H1 (cell line): ENCODE data around the gene IVNS1ABP. TPM values are rescaled to one million over a fixed set of nuclear protein-coding genes. Genes with fewer than 3 reads are reported as not detected.

Experiments used
- CTCF ChIA-PET: fragments of 300-600 bp; sonication (Branson Sonifier 250); formaldehyde crosslinking; loops from one replicate; lab custom pipeline; 2021; ENCODE audit not compliant: partially characterized antibody; lab: Charles Lee
- POLR2A ChIA-PET: fragments of 300-600 bp; sonication (Branson Sonifier 250); formaldehyde crosslinking; loops from one replicate; lab custom pipeline; 2021; ENCODE audit warnings: inconsistent platforms; ENCODE audit not compliant: partially characterized antibody; lab: Charles Lee
- DNase-seq, 2 experiments: peaks; one replicate each; pipeline versions ENCODE4 v3.0.0 to v3.0.0-alpha.2; 2010 to 2022; ENCODE audit warnings: low spot score in 2 of 2, low read depth in 1 of 2, mixed read lengths in 1 of 2
- FAIRE-seq: peaks from 2 replicates; lab custom pipeline; 2011; peaks lifted over from hg19 to GRCh38; lab: Jason Lieb, UNC
- H2AFZ ChIP-seq: 2 replicates; pipeline ENCODE4 v1.8.1; 2012; ENCODE audit warnings: low read length, inconsistent platforms
- H2AK5ac ChIP-seq: 2 replicates; pipeline ENCODE4 v1.6.1; 2013; ENCODE audit warnings: low read depth, low read length
- H2BK120ac ChIP-seq: replicated peaks from 2 replicates; pipeline ENCODE3; 2013; ENCODE audit warnings: low read depth, low read length, inconsistent platforms
- H2BK12ac ChIP-seq: 2 replicates; pipeline ENCODE4 v1.6.1; 2013; ENCODE audit warnings: low read depth, low read length
- H2BK15ac ChIP-seq: 2 replicates; pipeline ENCODE4 v1.6.1; 2013; ENCODE audit warnings: low read length
- H2BK20ac ChIP-seq: 2 replicates; pipeline ENCODE4 v1.6.1; 2013; ENCODE audit warnings: low read length
- H2BK5ac ChIP-seq: 2 replicates; pipeline ENCODE4 v1.6.1; 2013; ENCODE audit warnings: low read depth, low read length
- H3K14ac ChIP-seq: 2 replicates; pipeline ENCODE4 v1.6.1; 2013; ENCODE audit warnings: inconsistent platforms; ENCODE audit not compliant: insufficient read length
- H3K18ac ChIP-seq: 2 replicates; pipeline ENCODE4 v1.6.1; 2013; ENCODE audit warnings: low read length; ENCODE audit errors: extremely low read depth
- H3K23ac ChIP-seq: 2 replicates; pipeline ENCODE4 v1.6.1; 2013; ENCODE audit warnings: inconsistent platforms; ENCODE audit not compliant: insufficient read length
- H3K23me2 ChIP-seq: 2 replicates; pipeline ENCODE4 v1.6.1; 2013; ENCODE audit warnings: low read depth, low read length
- H3K27ac ChIP-seq: 2 replicates; pipeline ENCODE4 v1.6.1; 2011; ENCODE audit warnings: low read depth, low read length, inconsistent platforms
- H3K27me3 ChIP-seq, 4 experiments: replicated peaks in 1 of 4; 1 replicate in 1 of 4; 2 replicates in 3 of 4; pipeline versions ENCODE4 v1.6.1 to v1.8.1; 2011 to 2013; ENCODE audit warnings: low read length in 3 of 4, mild to moderate bottlenecking in 3 of 4, inconsistent platforms in 2 of 4, mixed read lengths in 2 of 4, moderate library complexity in 1 of 4; ENCODE audit not compliant: control insufficient read depth in 3 of 4, insufficient read depth in 3 of 4; ENCODE audit errors: extremely low read depth in 1 of 4
- H3K36me3 ChIP-seq, 4 experiments: 2 replicates each; pipeline versions ENCODE4 v1.6.1 to v1.8.1; 2011 to 2013; ENCODE audit warnings: mild to moderate bottlenecking in 4 of 4, low read length in 3 of 4, moderate library complexity in 2 of 4, control low read depth in 1 of 4, inconsistent platforms in 1 of 4; ENCODE audit not compliant: insufficient read depth in 4 of 4, control insufficient read depth in 2 of 4
- H3K4ac ChIP-seq: replicated peaks from 2 replicates; pipeline ENCODE3; 2013; ENCODE audit warnings: low read length, low read depth, mixed read lengths, inconsistent platforms; ENCODE audit not compliant: insufficient read length
- H3K4me1 ChIP-seq, 4 experiments: replicated peaks in 1 of 4; 1 replicate in 1 of 4; 2 replicates in 3 of 4; pipeline versions ENCODE4 v1.6.1 to v1.8.1; 2011 to 2013; ENCODE audit warnings: low read length in 3 of 4, inconsistent platforms in 2 of 4, mixed read lengths in 1 of 4; ENCODE audit not compliant: insufficient read depth in 4 of 4, control insufficient read depth in 3 of 4
- H3K4me2 ChIP-seq, 2 experiments: 2 replicates each; pipeline versions ENCODE4 v1.6.1 to v1.8.1; 2011 to 2013; ENCODE audit warnings: low read depth in 2 of 2, low read length in 2 of 2, control low read depth in 1 of 2, inconsistent platforms in 1 of 2, mild to moderate bottlenecking in 1 of 2; ENCODE audit not compliant: insufficient read depth in 1 of 2
- H3K4me3 ChIP-seq, 4 experiments: fragments of 200-600, 300-600 bp in 1 of 4; sonication (generic), shearing (Covaris generic), sonication (Bioruptor Twin) in 1 of 4; 2 replicates each; pipeline versions ENCODE4 v1.5.1 to v1.8.1; 2011 to 2016; ENCODE audit warnings: low read length in 4 of 4, low read depth in 3 of 4, control low read depth in 2 of 4, inconsistent platforms in 2 of 4, mild to moderate bottlenecking in 2 of 4, mixed read lengths in 1 of 4, moderate library complexity in 1 of 4; ENCODE audit not compliant: insufficient read depth in 2 of 4; ENCODE audit errors: extremely low read depth in 1 of 4
- H3K56ac ChIP-seq: replicated peaks from 2 replicates; pipeline ENCODE3; 2013; ENCODE audit warnings: low read depth, mild to moderate bottlenecking, mixed read lengths, low read length, inconsistent platforms; ENCODE audit not compliant: insufficient read length
- H3K79me1 ChIP-seq: 2 replicates; pipeline ENCODE4 v1.6.1; 2013; ENCODE audit warnings: low read depth, low read length, control low read depth
- H3K79me2 ChIP-seq, 2 experiments: 2 replicates each; pipeline versions ENCODE4 v1.6.1 to v1.8.1; 2012 to 2013; ENCODE audit warnings: low read length in 2 of 2, mild to moderate bottlenecking in 2 of 2, inconsistent platforms in 1 of 2; ENCODE audit not compliant: insufficient read depth in 2 of 2, control insufficient read depth in 1 of 2
- H3K9ac ChIP-seq, 4 experiments: replicated peaks in 1 of 4; 1 replicate in 1 of 4; 2 replicates in 3 of 4; pipeline versions ENCODE4 v1.6.1 to v1.8.1; 2011 to 2013; ENCODE audit warnings: low read depth in 3 of 4, low read length in 3 of 4, control low read depth in 2 of 4, mild to moderate bottlenecking in 2 of 4, moderate library complexity in 2 of 4, inconsistent platforms in 1 of 4; ENCODE audit errors: extremely low read depth in 1 of 4
- H3K9me3 ChIP-seq, 2 experiments: 2 replicates each; pipeline versions ENCODE4 v1.6.1 to v1.8.1; 2012 to 2013; ENCODE audit warnings: mild to moderate bottlenecking in 2 of 2, moderate library complexity in 2 of 2, control low read depth in 1 of 2, inconsistent platforms in 1 of 2, low read depth in 1 of 2, low read length in 1 of 2, mixed read lengths in 1 of 2; ENCODE audit not compliant: insufficient read depth in 2 of 2
- H4K20me1 ChIP-seq, 2 experiments: replicated peaks in 1 of 2; 2 replicates each; pipeline versions ENCODE3 to v1.8.1; 2011 to 2013; ENCODE audit warnings: inconsistent platforms in 2 of 2, low read length in 2 of 2, mild to moderate bottlenecking in 1 of 2; ENCODE audit not compliant: insufficient read depth in 2 of 2, control insufficient read depth in 1 of 2
- H4K5ac ChIP-seq: 2 replicates; pipeline ENCODE4 v1.6.1; 2013; ENCODE audit warnings: low read length, low read depth, mixed read lengths, inconsistent platforms; ENCODE audit not compliant: insufficient read length
- H4K8ac ChIP-seq: 2 replicates; pipeline ENCODE4 v1.8.0; 2013; ENCODE audit warnings: mild to moderate bottlenecking, moderate library complexity, low read length, inconsistent platforms; ENCODE audit not compliant: insufficient read depth; ENCODE audit errors: extremely low read depth
- H4K91ac ChIP-seq: replicated peaks from 2 replicates; pipeline ENCODE3; 2013; ENCODE audit warnings: low read length, mixed read lengths, inconsistent platforms; ENCODE audit not compliant: insufficient read length
- CEBPB ChIP-seq: IDR thresholded peaks from 2 replicates; pipeline ENCODE4 v1.6.1; 2012; ENCODE audit warnings: low read depth, low read length
- GABPA ChIP-seq: IDR thresholded peaks from 2 replicates; pipeline ENCODE4 v1.6.1; 2011; ENCODE audit warnings: mild to moderate bottlenecking, low read length, moderate library complexity, borderline replicate concordance; ENCODE audit not compliant: insufficient read depth
- GTF2F1 ChIP-seq: IDR thresholded peaks from 2 replicates; pipeline ENCODE4 v1.6.1; 2012; ENCODE audit warnings: low read depth, low read length, improper control_type of control experiment, borderline replicate concordance
- NANOG ChIP-seq: IDR thresholded peaks from 2 replicates; pipeline ENCODE4 v1.6.1; 2011; ENCODE audit warnings: low read length, low read depth, mild to moderate bottlenecking, inconsistent platforms; ENCODE audit not compliant: insufficient read depth, poor library complexity, severe bottlenecking
- POLR2AphosphoS5 ChIP-seq: IDR thresholded peaks from 2 replicates; pipeline ENCODE4 v1.6.1; 2011; ENCODE audit warnings: low read depth, low read length
- RBBP5 ChIP-seq: IDR thresholded peaks from 2 replicates; pipeline ENCODE4 v1.7.1; 2012; ENCODE audit warnings: low read depth, mild to moderate bottlenecking, inconsistent platforms, low read length, moderate library complexity, borderline replicate concordance
- RFX5 ChIP-seq: IDR thresholded peaks from 2 replicates; pipeline ENCODE4 v1.6.1; 2011; ENCODE audit warnings: low read depth, low read length, improper control_type of control experiment, borderline replicate concordance
- SP4 ChIP-seq: IDR thresholded peaks from 2 replicates; pipeline ENCODE4 v1.6.1; 2012; ENCODE audit warnings: low read length, inconsistent platforms
- TEAD4 ChIP-seq: IDR thresholded peaks from 2 replicates; pipeline ENCODE4 v1.6.1; 2012; ENCODE audit warnings: low read depth, low read length, inconsistent platforms, mixed read lengths
- WGBS, 2 experiments: shearing (Covaris generic) in 1 of 2; methylation state at CpG; one replicate each; pipeline versions ENCODE4 v1.1.6 to v1.1.7; 2013 to 2015; ENCODE audit warnings: low lambda C conversion rate in 2 of 2, mixed read lengths in 2 of 2, inconsistent platforms in 1 of 2, low coverage in 1 of 2, missing lambda C conversion rate in 1 of 2; ENCODE audit not compliant: insufficient replicate concordance in 2 of 2, insufficient coverage in 1 of 2, insufficient read length in 1 of 2; ENCODE audit errors: extremely low coverage in 1 of 2, missing lambda C conversion rate in 1 of 2; 5-methylcytosine and 5-hydroxymethylcytosine counted together
- polyA plus RNA-seq, 7 experiments: library from polyadenylated mRNA; depleted of rRNA in 3 of 7; stranded (reverse) in 5 of 7; unstranded in 2 of 7; fragments of >200 nt in 5 of 7; fragments of 200-250 nt in 2 of 7; gene quantifications; 1 replicate in 5 of 7; 2 replicates in 1 of 7; 4 replicates in 1 of 7; pipeline versions ENCODE4 v1.2.1 to v1.2.3, GENCODE V29; 2011 to 2013; ENCODE audit warnings: missing spikeins in 2 of 7, mixed read lengths in 2 of 7
- total RNA-seq: library from RNA; stranded (reverse); fragmentation: NEBNext Ultra II Directional; extraction: Animal tissue kit (Norgen Biotek cat#: 25700); gene quantifications from 2 replicates; pipeline ENCODE4 v1.2.1, GENCODE V29; 2021
- TF ChIP-seq, protein P1 (sequence below): IDR thresholded peaks from 2 replicates; pipeline ENCODE4 v1.6.1; 2012; ENCODE audit warnings: inconsistent platforms

Gene IVNS1ABP
- total and polyA plus RNA-seq, 2 of the 8 experiments (the other 6 are each of a cell fraction or from before 2014, with no cell fraction given) = 65.9 to 189 TPM

DNA sequence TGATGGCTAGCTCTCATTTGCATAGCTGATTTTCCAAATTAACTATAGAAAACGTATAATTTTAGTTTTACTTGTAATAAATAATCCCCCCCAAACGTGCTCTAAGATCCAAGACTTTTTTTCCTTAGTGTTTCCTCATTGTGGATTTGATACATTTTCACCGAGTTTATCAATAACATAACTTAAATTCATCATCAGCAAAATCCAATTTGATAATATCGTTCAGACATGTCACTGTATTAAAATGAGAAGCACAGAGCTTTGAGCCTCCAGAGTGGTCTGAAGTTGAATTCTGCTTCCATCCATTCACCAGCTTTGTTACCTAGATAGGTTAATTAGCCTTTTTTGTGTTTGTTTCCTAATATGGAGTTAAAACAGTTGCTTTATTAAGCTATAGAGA is 51.7 kb downstream of the IVNS1ABP start:
- Histone ChIP-seq H3K23me2 (no peaks in the 10 kb centered on the region), H2BK12ac (no peak overlapping the region)

More for the DNA sequence above, 51.7 kb downstream of the IVNS1ABP start:
- Histone ChIP-seq H3K79me1 (no peaks in the 10 kb centered on the region), H2BK120ac (no peak overlapping the region), H3K9me3 (no peaks in the 10 kb centered on the region), H2AK5ac (no peak overlapping the region)
- no peak for TF ChIP-seq RFX5
- TF ChIP-seq, protein P1, sequence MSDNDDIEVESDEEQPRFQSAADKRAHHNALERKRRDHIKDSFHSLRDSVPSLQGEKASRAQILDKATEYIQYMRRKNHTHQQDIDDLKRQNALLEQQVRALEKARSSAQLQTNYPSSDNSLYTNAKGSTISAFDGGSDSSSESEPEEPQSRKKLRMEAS = no peak
- TF ChIP-seq RBBP5 = no peak
- no peak for TF ChIP-seq POLR2AphosphoS5
- TF ChIP-seq GTF2F1 = no peak
- TF ChIP-seq TEAD4 = no peak
- no peak for TF ChIP-seq NANOG
- no peak for TF ChIP-seq CEBPB
- TF ChIP-seq GABPA = no peak
- TF ChIP-seq SP4 = no peak
- TF ChIP-seq, all 59 proteins: peak for 0
- Histone ChIP-seq H3K4ac (no peak overlapping the region), H2BK5ac (no peak overlapping the region), H4K20me1 (no peaks in the 10 kb centered on the region), H3K79me2 (no peaks in the 10 kb centered on the region), H2AFZ (no peak overlapping the region), H4K8ac (no peak overlapping the region), H3K36me3 (no peaks in the 10 kb centered on the region), H3K27ac (no peak overlapping the region), H3K4me1 (no peaks in the 10 kb centered on the region), H2BK15ac (no peak overlapping the region), H2BK20ac (no peak overlapping the region), H3K9ac (no peak overlapping the region), H3K27me3 (no peaks in the 10 kb centered on the region), H3K4me3 (no peak overlapping the region), H4K91ac (no peak overlapping the region), H3K4me2 (no peak overlapping the region), H3K56ac (no peak overlapping the region), H3K23ac (no peak overlapping the region), H3K18ac (no peak overlapping the region), H3K14ac (no peak overlapping the region), H4K5ac (no peak overlapping the region)
- WGBS, 2 experiments = 93% methylated on average over 4 of the region's 4 CpGs; no CpG with 5 or more reads in 1 of the 2 experiments
- CTCF ChIA-PET = interaction anchor here (1.2 to 1.5 kb wide), 2 partner anchors 23 to 415 kb away, joined by 4 to 5 read pairs; no protein-coding TSS in a partner anchor
- POLR2A ChIA-PET = interaction anchor here (0.9 kb wide), 1 partner anchor 9 kb away, joined by 3 read pairs; no protein-coding TSS in a partner anchor
- no peak for FAIRE-seq
- DNase-seq = no peak
